H1 (cell line): ENCODE measurements around the gene PYGL. TPM values are rescaled to one million over a fixed set of nuclear protein-coding genes. Genes with fewer than 3 reads are reported as not detected.

Experiments used
- CTCF ChIA-PET: fragments of 300-600 bp; sonication (Branson Sonifier 250); formaldehyde crosslinking; loops from one replicate; lab custom pipeline; 2021; ENCODE audit not compliant: partially characterized antibody; lab: Charles Lee
- POLR2A ChIA-PET: fragments of 300-600 bp; sonication (Branson Sonifier 250); formaldehyde crosslinking; loops from one replicate; lab custom pipeline; 2021; ENCODE audit warnings: inconsistent platforms; ENCODE audit not compliant: partially characterized antibody; lab: Charles Lee
- DNase-seq, 2 experiments: peaks; one replicate each; pipeline versions ENCODE4 v3.0.0 to v3.0.0-alpha.2; 2010 to 2022; ENCODE audit warnings: low spot score in 2 of 2, low read depth in 1 of 2, mixed read lengths in 1 of 2
- FAIRE-seq: peaks from 2 replicates; lab custom pipeline; 2011; peaks lifted over from hg19 to GRCh38; lab: Jason Lieb, UNC
- H2AFZ ChIP-seq: 2 replicates; pipeline ENCODE4 v1.8.1; 2012; ENCODE audit warnings: low read length, inconsistent platforms
- H2AK5ac ChIP-seq: 2 replicates; pipeline ENCODE4 v1.6.1; 2013; ENCODE audit warnings: low read depth, low read length
- H2BK120ac ChIP-seq: replicated peaks from 2 replicates; pipeline ENCODE3; 2013; ENCODE audit warnings: low read depth, low read length, inconsistent platforms
- H2BK12ac ChIP-seq: 2 replicates; pipeline ENCODE4 v1.6.1; 2013; ENCODE audit warnings: low read depth, low read length
- H2BK15ac ChIP-seq: 2 replicates; pipeline ENCODE4 v1.6.1; 2013; ENCODE audit warnings: low read length
- H2BK20ac ChIP-seq: 2 replicates; pipeline ENCODE4 v1.6.1; 2013; ENCODE audit warnings: low read length
- H2BK5ac ChIP-seq: 2 replicates; pipeline ENCODE4 v1.6.1; 2013; ENCODE audit warnings: low read depth, low read length
- H3K14ac ChIP-seq: 2 replicates; pipeline ENCODE4 v1.6.1; 2013; ENCODE audit warnings: inconsistent platforms; ENCODE audit not compliant: insufficient read length
- H3K18ac ChIP-seq: 2 replicates; pipeline ENCODE4 v1.6.1; 2013; ENCODE audit warnings: low read length; ENCODE audit errors: extremely low read depth
- H3K23ac ChIP-seq: 2 replicates; pipeline ENCODE4 v1.6.1; 2013; ENCODE audit warnings: inconsistent platforms; ENCODE audit not compliant: insufficient read length
- H3K23me2 ChIP-seq: 2 replicates; pipeline ENCODE4 v1.6.1; 2013; ENCODE audit warnings: low read depth, low read length
- H3K27ac ChIP-seq: 2 replicates; pipeline ENCODE4 v1.6.1; 2011; ENCODE audit warnings: low read depth, low read length, inconsistent platforms
- H3K27me3 ChIP-seq, 4 experiments: replicated peaks in 1 of 4; 1 replicate in 1 of 4; 2 replicates in 3 of 4; pipeline versions ENCODE4 v1.6.1 to v1.8.1; 2011 to 2013; ENCODE audit warnings: low read length in 3 of 4, mild to moderate bottlenecking in 3 of 4, inconsistent platforms in 2 of 4, mixed read lengths in 2 of 4, moderate library complexity in 1 of 4; ENCODE audit not compliant: control insufficient read depth in 3 of 4, insufficient read depth in 3 of 4; ENCODE audit errors: extremely low read depth in 1 of 4
- H3K36me3 ChIP-seq, 4 experiments: 2 replicates each; pipeline versions ENCODE4 v1.6.1 to v1.8.1; 2011 to 2013; ENCODE audit warnings: mild to moderate bottlenecking in 4 of 4, low read length in 3 of 4, moderate library complexity in 2 of 4, control low read depth in 1 of 4, inconsistent platforms in 1 of 4; ENCODE audit not compliant: insufficient read depth in 4 of 4, control insufficient read depth in 2 of 4
- H3K4ac ChIP-seq: replicated peaks from 2 replicates; pipeline ENCODE3; 2013; ENCODE audit warnings: low read length, low read depth, mixed read lengths, inconsistent platforms; ENCODE audit not compliant: insufficient read length
- H3K4me1 ChIP-seq, 4 experiments: replicated peaks in 1 of 4; 1 replicate in 1 of 4; 2 replicates in 3 of 4; pipeline versions ENCODE4 v1.6.1 to v1.8.1; 2011 to 2013; ENCODE audit warnings: low read length in 3 of 4, inconsistent platforms in 2 of 4, mixed read lengths in 1 of 4; ENCODE audit not compliant: insufficient read depth in 4 of 4, control insufficient read depth in 3 of 4
- H3K4me2 ChIP-seq, 2 experiments: 2 replicates each; pipeline versions ENCODE4 v1.6.1 to v1.8.1; 2011 to 2013; ENCODE audit warnings: low read depth in 2 of 2, low read length in 2 of 2, control low read depth in 1 of 2, inconsistent platforms in 1 of 2, mild to moderate bottlenecking in 1 of 2; ENCODE audit not compliant: insufficient read depth in 1 of 2
- H3K4me3 ChIP-seq, 4 experiments: fragments of 200-600, 300-600 bp in 1 of 4; sonication (generic), shearing (Covaris generic), sonication (Bioruptor Twin) in 1 of 4; 2 replicates each; pipeline versions ENCODE4 v1.5.1 to v1.8.1; 2011 to 2016; ENCODE audit warnings: low read length in 4 of 4, low read depth in 3 of 4, control low read depth in 2 of 4, inconsistent platforms in 2 of 4, mild to moderate bottlenecking in 2 of 4, mixed read lengths in 1 of 4, moderate library complexity in 1 of 4; ENCODE audit not compliant: insufficient read depth in 2 of 4; ENCODE audit errors: extremely low read depth in 1 of 4
- H3K56ac ChIP-seq: replicated peaks from 2 replicates; pipeline ENCODE3; 2013; ENCODE audit warnings: low read depth, mild to moderate bottlenecking, mixed read lengths, low read length, inconsistent platforms; ENCODE audit not compliant: insufficient read length
- H3K79me1 ChIP-seq: 2 replicates; pipeline ENCODE4 v1.6.1; 2013; ENCODE audit warnings: low read depth, low read length, control low read depth
- H3K79me2 ChIP-seq, 2 experiments: 2 replicates each; pipeline versions ENCODE4 v1.6.1 to v1.8.1; 2012 to 2013; ENCODE audit warnings: low read length in 2 of 2, mild to moderate bottlenecking in 2 of 2, inconsistent platforms in 1 of 2; ENCODE audit not compliant: insufficient read depth in 2 of 2, control insufficient read depth in 1 of 2
- H3K9ac ChIP-seq, 4 experiments: replicated peaks in 1 of 4; 1 replicate in 1 of 4; 2 replicates in 3 of 4; pipeline versions ENCODE4 v1.6.1 to v1.8.1; 2011 to 2013; ENCODE audit warnings: low read depth in 3 of 4, low read length in 3 of 4, control low read depth in 2 of 4, mild to moderate bottlenecking in 2 of 4, moderate library complexity in 2 of 4, inconsistent platforms in 1 of 4; ENCODE audit errors: extremely low read depth in 1 of 4
- H3K9me3 ChIP-seq, 2 experiments: 2 replicates each; pipeline versions ENCODE4 v1.6.1 to v1.8.1; 2012 to 2013; ENCODE audit warnings: mild to moderate bottlenecking in 2 of 2, moderate library complexity in 2 of 2, control low read depth in 1 of 2, inconsistent platforms in 1 of 2, low read depth in 1 of 2, low read length in 1 of 2, mixed read lengths in 1 of 2; ENCODE audit not compliant: insufficient read depth in 2 of 2
- H4K20me1 ChIP-seq, 2 experiments: replicated peaks in 1 of 2; 2 replicates each; pipeline versions ENCODE3 to v1.8.1; 2011 to 2013; ENCODE audit warnings: inconsistent platforms in 2 of 2, low read length in 2 of 2, mild to moderate bottlenecking in 1 of 2; ENCODE audit not compliant: insufficient read depth in 2 of 2, control insufficient read depth in 1 of 2
- H4K5ac ChIP-seq: 2 replicates; pipeline ENCODE4 v1.6.1; 2013; ENCODE audit warnings: low read length, low read depth, mixed read lengths, inconsistent platforms; ENCODE audit not compliant: insufficient read length
- H4K8ac ChIP-seq: 2 replicates; pipeline ENCODE4 v1.8.0; 2013; ENCODE audit warnings: mild to moderate bottlenecking, moderate library complexity, low read length, inconsistent platforms; ENCODE audit not compliant: insufficient read depth; ENCODE audit errors: extremely low read depth
- H4K91ac ChIP-seq: replicated peaks from 2 replicates; pipeline ENCODE3; 2013; ENCODE audit warnings: low read length, mixed read lengths, inconsistent platforms; ENCODE audit not compliant: insufficient read length
- EZH2 ChIP-seq: fragments of 200-600 bp; sonication (generic); IDR thresholded peaks from 2 replicates; pipeline ENCODE4 v1.7.1; 2012; ENCODE audit warnings: low read depth, mild to moderate bottlenecking, moderate library complexity, low read length, inconsistent platforms; ENCODE audit not compliant: severe bottlenecking
- KDM1A ChIP-seq: fragments of 200-600, 300-600 bp; sonication (generic); IDR thresholded peaks from 2 replicates; pipeline ENCODE4 v1.7.1; 2016; ENCODE audit warnings: mild to moderate bottlenecking, low read length, borderline replicate concordance
- POLR2AphosphoS5 ChIP-seq: IDR thresholded peaks from 2 replicates; pipeline ENCODE4 v1.6.1; 2011; ENCODE audit warnings: low read depth, low read length
- SAP30 ChIP-seq: fragments of 300-600 bp; sonication (generic); IDR thresholded peaks from 2 replicates; pipeline ENCODE4 v1.7.1; 2012; ENCODE audit warnings: low read length, moderate library complexity, mild to moderate bottlenecking, inconsistent platforms; ENCODE audit not compliant: insufficient read depth, insufficient replicate concordance
- SP2 ChIP-seq: IDR thresholded peaks from 2 replicates; pipeline ENCODE4 v1.6.1; 2012; ENCODE audit warnings: mild to moderate bottlenecking, low read length, inconsistent platforms
- TAF7 ChIP-seq: optimal IDR thresholded peaks from 2 replicates; pipeline ENCODE3; 2011; ENCODE audit warnings: low read depth, mild to moderate bottlenecking, inconsistent platforms, low read length, moderate library complexity, borderline replicate concordance
- WGBS, 2 experiments: shearing (Covaris generic) in 1 of 2; methylation state at CpG; one replicate each; pipeline versions ENCODE4 v1.1.6 to v1.1.7; 2013 to 2015; ENCODE audit warnings: low lambda C conversion rate in 2 of 2, mixed read lengths in 2 of 2, inconsistent platforms in 1 of 2, low coverage in 1 of 2, missing lambda C conversion rate in 1 of 2; ENCODE audit not compliant: insufficient replicate concordance in 2 of 2, insufficient coverage in 1 of 2, insufficient read length in 1 of 2; ENCODE audit errors: extremely low coverage in 1 of 2, missing lambda C conversion rate in 1 of 2; 5-methylcytosine and 5-hydroxymethylcytosine counted together
- polyA plus RNA-seq, 7 experiments: library from polyadenylated mRNA; depleted of rRNA in 3 of 7; stranded (reverse) in 5 of 7; unstranded in 2 of 7; fragments of >200 nt in 5 of 7; fragments of 200-250 nt in 2 of 7; gene quantifications; 1 replicate in 5 of 7; 2 replicates in 1 of 7; 4 replicates in 1 of 7; pipeline versions ENCODE4 v1.2.1 to v1.2.3, GENCODE V29; 2011 to 2013; ENCODE audit warnings: missing spikeins in 2 of 7, mixed read lengths in 2 of 7
- total RNA-seq: library from RNA; stranded (reverse); fragmentation: NEBNext Ultra II Directional; extraction: Animal tissue kit (Norgen Biotek cat#: 25700); gene quantifications from 2 replicates; pipeline ENCODE4 v1.2.1, GENCODE V29; 2021

The PYGL gene
- total and polyA plus RNA-seq, 2 of the 8 experiments (the other 6 are each of a cell fraction or from before 2014, with no cell fraction given) = 26.1 to 50.5 TPM

GRCh38 chr14:50944647-50945413 is 547 bp upstream of the PYGL start:
- Histone ChIP-seq H3K4me1 (peaks cover 0 to 4% (median 1%) of the 10 kb centered on the region in 4 experiments; a peak in 4 of 7 replicates), H3K4ac (no peak overlapping the region), H3K27me3 (0 out of 7 replicates have a peak, but pooled peaks cover 0 to 2% (median 0%) of the 10 kb centered on the region in 4 experiments), H4K8ac (no peak overlapping the region; the same call in 1 of the 2 replicates), H2BK15ac (no peak overlapping the region), H4K20me1 (no peaks in the 10 kb centered on the region), H3K79me1 (peaks cover 2% of the 10 kb centered on the region; the same call in 1 of the 2 replicates)
- peak; percentile 14 for TF ChIP-seq EZH2
- TF ChIP-seq POLR2AphosphoS5 = no peak
- no peak for TF ChIP-seq SP2
- TF ChIP-seq SAP30 = peak; percentile 85
- no peak for TF ChIP-seq KDM1A
- TF ChIP-seq TAF7 = no peak
- TF ChIP-seq, all 59 proteins: peak for 2
- ChIA-PET CTCF (interaction anchor here (1.2 to 1.3 kb wide), 2 partner anchors 9 to 83 kb away, joined by 3 to 4 read pairs; no protein-coding TSS in a partner anchor), POLR2A (interaction anchor here (0.7 to 1.9 kb wide), 6 partner anchors 9 to 162 kb away, joined by 3 to 7 read pairs (median 4); no protein-coding TSS in a partner anchor)
- Histone ChIP-seq H3K27ac (no peak overlapping the region), H3K4me2 (peak overlapping the region; percentile 97 to 98), H2BK12ac (no peak overlapping the region), H4K5ac (no peak overlapping the region), H3K79me2 (no peaks in the 10 kb centered on the region), H3K56ac (peak overlapping the region; percentile 54), H2BK5ac (peak overlapping the region; percentile 66; the same call in 1 of the 2 replicates), H2AFZ (peak overlapping the region; percentile 92), H3K9ac (peak overlapping the region in 3 of 4 experiments; percentile 14 to 66 (median 15); a peak in 5 of 7 replicates), H3K4me3 (peak overlapping the region; percentile 53 to 89 (median 78)), H3K23ac (no peak overlapping the region), H3K23me2 (peaks cover 18% of the 10 kb centered on the region), H3K36me3 (no peaks in the 10 kb centered on the region; a peak in 1 of 8 replicates), H3K14ac (no peak overlapping the region), H3K18ac (peak overlapping the region; percentile 81), H2AK5ac (no peak overlapping the region), H2BK120ac (peak overlapping the region; percentile 10), H3K9me3 (peaks cover 0 to 2% of the 10 kb centered on the region in 2 experiments; a peak in 1 of 4 replicates), H2BK20ac (no peak overlapping the region), H4K91ac (peak overlapping the region; percentile 52)
- WGBS, 2 experiments = 13% methylated on average over 24 of the region's 29 CpGs; no CpG with 5 or more reads in 1 of the 2 experiments
- FAIRE-seq (no peak), DNase-seq (no peak)
